ENCODE data around the gene CLDN24.

The CLDN24 gene

DNA sequence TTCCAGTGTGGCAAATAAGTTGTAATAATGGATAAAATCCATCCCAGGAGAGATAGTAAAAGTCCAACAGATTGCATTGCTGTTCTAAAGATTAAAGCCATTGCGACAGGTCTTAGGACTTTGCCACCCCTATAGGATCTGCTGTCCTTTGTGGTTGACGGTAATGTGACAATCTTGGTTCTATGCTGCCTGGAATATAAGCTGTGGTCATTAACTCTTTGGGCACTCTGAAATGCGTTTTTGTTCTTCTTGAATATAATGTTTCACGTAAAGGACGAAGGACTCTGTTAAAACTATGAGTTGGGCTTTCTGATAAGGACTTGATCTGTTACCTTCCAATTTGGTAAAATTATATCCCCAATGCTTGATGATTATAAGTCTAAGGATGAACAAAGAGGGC is at the start of gene CLDN24:
Gene CLDN24 (minus strand): TSS at position 101 of the 400 bp plus-strand sequence. CDS start 0 bp downstream, at position 101.
- DNase-seq: no peak

DNA sequence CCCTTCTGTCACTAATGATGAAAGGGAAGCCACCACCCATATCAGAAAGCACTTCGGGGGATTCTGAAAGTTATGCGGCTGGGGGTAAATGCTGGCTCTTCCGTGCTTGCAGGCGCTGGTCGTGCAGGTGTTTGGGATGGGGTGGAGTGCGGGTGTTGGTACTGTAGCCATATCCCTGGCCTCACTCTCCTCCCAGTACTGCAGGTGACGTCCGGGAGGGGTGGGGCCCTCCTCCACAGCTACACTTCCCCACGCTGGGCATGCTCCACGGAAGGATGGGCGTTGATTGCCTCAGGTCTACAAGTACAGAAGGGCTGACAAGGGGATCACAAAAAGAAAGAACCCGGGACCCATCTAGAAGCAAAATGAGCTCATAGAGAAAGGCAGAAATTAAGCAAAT is 48.6 kb upstream of the CLDN24 start:
- no peak for DNase-seq

DNA sequence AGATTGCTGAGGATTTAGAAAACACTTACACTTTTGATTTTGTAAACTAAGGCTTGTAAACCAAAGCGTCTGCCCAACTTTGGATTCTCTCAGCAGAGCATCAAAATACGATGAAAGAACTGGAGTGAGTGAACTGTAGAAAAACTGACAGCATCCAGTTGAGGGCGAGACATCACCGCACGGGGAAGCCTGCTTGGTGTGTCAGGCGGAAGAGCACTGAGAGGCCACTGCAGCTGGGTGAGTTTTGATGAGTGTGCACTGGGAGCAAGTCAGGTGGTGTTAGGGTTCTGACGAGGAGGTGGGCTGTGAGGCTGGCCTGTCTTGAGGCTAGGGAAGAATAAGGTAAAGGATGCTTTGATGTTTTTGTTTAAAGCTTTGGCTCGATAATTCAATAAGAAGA is 46.8 kb upstream of the CLDN24 start:
- no peak for DNase-seq

DNA sequence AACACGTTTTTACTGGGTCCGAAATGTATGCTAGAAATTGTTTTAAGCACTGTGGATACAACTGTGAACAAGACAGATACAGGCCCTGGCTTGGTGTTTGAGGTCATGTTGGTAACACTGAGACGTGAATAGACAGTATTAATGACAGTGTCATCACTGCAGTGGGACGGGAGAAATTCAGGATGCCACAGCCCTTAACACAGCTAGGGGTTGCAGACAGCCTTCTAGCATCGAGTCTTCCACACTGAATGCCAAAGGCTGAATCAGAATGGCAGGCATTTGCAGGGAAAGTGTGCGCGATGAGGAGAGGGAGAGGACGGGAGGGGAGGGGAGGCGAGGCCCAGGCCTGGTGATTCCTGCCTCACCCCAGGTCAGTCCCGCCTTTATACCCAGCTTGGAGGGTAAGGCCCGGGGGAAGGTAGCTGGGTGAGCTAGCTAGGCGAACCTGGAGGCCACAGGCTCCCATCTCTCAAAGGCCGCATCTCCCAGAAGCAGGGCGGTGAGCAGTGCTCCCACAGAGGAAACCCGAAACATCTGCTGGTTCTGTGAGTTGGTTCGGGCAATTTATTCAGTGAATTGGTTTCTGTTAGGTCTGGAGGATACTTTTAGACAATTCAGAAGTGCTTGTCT is 44.1 kb upstream of the CLDN24 start:
- DNase-seq: no peak

DNA sequence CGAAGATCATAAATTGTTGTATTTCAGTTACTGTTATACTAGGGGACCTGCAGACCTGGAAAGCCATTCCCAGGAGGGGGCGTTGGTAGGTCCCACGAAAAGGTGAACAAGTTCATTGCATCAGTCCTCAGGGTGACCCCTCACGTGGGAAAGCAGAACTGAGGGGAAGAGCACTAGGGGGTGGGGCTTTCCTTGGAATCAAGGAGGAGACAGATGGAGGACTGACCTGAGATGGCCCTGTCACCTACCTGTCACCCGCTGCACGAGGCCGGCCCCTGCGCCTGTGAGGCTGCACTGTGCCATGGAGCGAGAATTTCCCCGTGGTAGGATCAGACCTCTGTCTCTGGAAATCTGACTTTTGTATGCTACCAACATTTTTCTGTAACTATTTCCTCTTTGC is 41.8 kb upstream of the CLDN24 start:
- no peak for DNase-seq

DNA sequence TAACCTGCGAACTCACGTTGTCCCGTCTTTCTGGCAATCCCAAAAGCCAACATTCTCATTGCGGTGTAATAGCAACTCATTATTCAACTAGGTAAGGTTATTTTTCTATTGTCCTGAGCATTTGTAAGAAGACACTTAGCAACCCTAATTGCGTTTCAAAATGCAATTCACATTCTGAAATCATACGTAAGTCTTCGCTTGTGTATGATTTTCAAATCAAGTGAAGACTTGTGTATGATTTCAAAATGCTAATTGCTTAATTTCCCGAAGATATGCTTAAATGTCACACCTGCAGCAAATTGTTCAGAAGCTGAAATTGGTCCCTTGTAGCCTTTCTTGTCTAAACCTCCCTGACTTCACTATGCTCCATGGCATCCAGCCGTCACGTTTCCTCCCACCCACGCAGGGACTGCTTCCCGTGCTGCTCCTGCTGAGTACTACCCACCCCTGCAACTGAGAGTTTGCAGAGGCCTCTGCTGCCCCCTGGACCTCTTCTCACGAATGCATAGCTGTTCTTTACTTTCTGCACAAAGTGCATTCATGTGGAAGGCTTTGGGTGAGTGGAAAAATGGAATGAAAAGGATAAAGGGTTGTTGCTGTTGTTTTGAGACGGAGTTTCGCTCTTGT is 40.8 kb upstream of the CLDN24 start:
- no peak for DNase-seq

DNA sequence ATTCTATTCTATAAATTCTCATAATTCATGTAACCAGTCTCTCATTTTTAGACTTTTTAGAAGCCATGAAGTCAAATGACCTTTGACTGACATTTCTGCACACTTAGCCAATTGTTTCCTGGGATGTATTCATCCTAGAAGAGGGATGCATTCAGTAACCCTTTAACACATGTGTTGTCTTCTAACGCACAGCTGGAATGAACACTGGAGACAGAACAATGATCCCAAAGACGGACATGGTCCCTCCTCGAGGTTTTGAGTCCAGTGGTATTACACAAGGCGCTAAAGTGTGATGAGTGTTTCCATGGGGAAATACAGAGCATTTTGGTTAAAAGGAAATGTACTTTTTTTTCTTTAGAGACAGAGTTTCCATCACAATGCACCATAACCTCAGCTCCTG is 39.8 kb upstream of the CLDN24 start:
- no peak for DNase-seq

DNA sequence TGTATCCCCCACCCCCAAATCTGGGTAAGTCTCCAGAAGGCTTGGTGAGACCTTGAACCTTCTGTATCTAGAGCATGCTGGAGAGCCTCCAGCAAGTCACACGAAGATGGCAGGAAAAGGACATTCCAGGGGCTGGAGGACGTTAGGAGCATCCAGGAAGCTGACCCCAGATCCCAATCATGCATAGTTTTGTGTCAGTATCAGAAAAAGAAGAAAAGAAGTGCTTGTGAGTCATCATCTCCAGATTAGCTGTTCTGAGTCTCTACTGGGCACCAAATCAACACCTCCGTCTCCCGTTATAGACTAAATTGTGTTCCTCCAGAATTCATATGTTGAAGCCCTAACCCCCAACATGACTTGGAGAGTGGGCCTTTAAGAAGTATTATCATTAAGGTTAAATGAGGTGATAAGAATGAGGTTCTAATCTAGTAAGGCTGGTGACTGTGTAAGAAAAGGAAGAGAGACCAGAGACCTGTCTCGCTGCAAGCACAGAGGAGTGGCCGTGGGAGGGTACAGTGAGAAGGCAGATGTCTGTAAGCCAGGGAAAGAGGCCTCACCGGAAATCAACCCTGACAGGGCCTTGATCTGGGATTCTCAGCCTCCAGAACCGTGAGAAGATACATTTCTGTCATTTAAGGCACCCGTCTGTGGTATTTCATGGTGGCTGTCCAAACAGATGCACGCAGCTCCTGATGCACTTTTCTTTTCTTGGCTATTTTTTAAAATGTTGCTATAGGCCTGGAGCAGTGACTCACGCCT is 38.1 kb upstream of the CLDN24 start:
- DNase-seq: no peak

DNA sequence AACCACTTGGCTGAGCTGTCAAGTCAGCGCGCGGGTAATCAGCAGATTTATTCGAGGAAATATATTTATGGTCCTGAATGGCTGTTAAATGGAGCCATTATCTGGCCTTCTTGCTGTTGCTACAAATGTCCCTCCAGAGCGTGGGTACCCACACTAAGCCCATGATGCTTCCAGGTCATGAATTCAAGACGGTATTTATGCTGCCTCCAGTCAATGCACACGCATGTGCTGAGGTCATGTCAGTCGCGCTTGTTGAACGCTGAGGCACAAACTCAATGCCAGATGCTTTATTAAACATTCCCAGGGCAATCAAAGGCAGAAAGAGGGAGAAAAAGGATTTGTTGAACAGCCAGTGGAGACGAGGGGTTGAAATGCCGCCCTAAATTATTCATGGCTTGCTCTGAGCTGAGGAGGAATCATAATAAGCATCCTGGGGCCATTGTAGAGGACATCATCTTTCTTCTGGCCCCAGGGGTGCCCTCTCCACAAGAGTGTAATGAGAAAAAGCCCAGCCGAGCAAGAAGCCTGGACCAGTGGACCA is 36.1 kb upstream of the CLDN24 start:
- DNase-seq: no peak

DNA sequence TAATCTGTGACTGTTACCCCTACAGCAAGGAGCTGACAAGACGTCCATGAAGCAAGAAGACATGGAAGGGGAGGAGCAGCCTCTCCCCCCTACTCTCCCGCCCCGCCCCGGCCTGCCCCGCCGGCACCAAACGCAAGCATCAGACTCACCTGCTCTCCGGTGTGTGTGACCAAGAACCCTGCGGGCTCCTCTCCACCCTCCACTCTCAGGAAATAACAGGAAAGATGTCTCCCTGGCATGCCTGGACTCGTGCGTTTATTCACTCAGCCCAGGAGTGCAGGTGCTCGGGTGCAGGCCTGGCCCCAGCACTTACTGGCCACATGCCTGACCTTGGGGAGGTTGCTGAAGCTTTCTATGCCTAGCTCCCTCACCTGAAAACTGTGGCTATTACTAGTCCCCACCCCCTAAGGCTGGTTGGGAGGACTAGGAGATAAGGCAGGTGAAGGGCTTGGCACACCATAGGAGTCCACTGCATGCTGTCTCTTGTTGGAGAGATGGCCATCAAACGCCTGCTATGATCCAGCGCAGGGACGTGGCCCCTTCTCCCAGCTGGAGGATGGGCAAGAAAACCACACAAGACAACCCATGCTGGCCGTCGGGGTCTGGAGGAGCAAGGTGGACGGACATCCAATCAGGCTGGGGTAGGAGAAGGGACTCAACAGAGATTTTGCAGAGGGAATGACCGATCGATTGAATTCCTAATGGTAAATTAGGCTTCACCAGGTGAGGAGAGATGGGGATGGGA is 34.9 kb upstream of the CLDN24 start:
- DNase-seq: no peak

DNA sequence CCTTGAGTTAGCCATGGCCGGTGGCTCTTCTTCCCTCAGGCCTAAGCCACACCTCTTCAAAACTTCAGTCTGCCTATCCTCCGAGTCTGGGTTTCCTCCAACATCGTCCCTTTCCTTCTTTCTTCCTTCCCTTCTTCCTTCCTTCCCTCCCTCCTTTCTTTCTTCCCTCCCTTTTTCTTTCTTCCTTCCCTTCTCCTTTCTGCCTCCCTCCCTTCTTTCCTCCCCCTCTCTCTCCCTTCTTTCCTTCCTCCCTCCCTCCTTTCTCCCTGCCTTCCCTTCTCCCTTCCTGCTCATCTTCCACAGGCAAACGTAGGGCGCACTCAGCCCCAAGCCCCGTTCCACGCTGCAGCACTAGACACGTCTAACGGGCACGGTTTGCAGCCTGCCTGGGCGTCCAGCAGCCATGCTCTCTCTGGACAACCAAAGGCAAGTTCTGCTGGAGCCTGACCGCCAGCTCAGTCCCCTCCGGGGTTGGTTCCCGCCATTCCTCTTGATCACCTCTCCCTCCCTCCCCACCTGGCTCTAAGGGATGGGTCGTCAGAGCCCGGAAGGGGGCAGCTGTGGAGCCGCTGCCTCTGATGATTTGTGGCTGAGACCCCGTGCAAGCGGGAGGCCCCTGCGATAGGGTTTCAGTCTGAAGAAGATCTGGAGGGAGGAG is 34.1 kb upstream of the CLDN24 start:
- no peak for DNase-seq

DNA sequence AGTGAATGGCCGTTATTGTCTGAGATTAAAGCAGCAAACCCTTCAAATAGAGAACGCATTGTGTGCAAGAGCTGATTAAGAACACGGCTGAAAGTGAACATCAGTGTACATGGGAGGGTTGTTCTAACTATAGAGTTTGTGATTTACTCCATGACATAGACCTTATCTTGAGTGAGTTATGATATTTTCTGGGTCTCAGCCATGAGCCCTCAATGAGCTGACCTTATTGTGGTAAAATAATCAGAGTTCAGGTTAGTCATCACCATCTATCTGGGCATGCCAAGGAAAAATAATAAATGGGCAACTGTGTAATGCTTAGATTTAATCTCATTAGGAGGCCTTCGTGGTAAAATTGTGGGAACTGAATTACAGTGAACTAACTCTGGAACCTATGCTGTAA is 33.2 kb upstream of the CLDN24 start:
- DNase-seq: no peak

DNA sequence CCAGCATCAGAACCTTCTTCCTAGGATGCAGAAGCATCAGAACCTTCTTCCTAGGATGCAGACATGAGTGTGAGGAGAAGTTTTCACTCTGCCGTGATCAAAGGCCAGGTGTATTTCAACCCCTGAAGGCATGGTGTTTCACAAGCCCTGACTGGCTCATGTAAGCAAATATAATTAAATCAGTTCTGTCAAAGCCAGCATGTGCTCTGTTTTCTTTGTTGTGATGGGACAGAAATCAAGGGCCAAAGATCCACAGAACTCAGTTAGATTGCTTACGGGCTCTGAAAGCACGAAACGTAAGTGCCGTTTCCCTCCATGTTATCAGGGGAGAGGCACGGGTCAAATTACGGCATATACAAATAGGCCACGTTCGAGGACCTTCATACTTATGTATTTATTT is 32.0 kb upstream of the CLDN24 start:
- no peak for DNase-seq

DNA sequence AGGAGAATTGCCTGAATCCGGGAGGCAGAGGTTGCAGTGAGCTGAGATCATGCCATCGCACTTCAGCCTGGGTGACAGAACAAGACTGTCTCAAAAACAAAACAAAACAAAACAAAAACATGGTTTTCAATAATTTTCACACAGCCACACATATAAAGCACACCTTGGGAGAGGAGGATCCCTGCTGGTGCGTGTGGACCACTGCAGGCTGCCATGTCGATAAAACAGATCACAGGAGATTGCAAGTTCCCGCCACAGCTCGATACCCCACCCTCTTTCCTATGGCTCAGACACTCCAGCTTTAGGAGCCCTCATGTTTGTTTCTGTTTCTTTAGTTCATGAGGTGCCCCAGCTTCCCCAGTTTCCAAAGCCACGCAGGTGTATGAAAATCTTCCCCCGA is 31.3 kb upstream of the CLDN24 start:
- no peak for DNase-seq

DNA sequence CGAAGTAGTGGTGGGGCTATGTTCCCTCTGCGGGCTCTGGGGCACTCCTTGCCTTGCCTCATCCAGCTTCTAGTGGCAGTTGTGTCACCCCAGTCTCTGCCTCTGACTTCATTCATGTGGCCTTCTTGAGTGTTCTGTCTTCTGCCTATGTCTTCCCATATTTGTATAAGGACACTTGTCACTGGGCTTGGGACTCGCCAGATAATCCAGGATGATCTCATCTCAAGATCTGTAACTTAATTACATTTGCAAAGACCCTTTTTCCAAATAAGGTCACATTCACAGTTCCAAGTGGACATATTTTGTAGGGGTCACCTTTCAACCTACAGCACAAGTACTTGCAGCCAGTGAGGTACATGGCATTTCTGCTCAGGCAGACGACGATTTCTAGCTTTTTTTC is 30.3 kb upstream of the CLDN24 start:
- DNase-seq: no peak

DNA sequence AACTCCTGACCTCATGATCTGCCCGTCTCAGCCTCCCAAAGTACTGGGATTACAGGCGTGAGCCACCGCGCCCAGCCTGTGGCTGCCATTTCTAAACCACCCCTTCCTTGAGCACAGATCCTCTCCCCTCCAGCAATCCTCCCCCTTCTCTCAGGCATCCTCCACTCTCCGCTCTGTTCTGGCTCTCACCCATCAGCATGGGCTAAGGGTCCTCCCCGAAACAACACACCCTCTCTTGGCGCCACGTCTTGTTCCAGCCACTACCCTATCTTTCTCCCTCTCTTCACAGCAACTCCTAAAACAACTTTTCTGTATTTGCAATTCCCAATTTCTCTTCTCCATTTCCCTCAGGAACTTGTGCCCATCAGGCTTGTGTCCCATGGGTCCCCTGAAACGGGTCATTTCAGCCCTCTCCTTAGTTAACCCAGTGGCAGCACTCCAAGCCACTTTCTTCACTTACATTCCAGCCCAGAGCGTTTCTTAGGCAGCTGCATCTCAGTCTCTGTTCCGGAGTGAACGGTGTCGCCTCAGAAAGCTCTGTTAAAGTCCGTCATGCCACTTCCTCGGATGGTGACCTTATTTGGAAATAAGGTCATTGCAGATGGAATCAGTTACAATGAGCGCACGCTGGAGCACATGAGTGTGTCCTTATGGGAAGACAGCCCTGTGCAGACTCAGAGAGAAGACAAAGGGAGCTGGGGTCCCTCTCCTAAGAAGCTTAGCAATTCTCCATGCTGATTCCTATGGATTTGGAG is 28.3 kb upstream of the CLDN24 start:
- DNase-seq: no peak

DNA sequence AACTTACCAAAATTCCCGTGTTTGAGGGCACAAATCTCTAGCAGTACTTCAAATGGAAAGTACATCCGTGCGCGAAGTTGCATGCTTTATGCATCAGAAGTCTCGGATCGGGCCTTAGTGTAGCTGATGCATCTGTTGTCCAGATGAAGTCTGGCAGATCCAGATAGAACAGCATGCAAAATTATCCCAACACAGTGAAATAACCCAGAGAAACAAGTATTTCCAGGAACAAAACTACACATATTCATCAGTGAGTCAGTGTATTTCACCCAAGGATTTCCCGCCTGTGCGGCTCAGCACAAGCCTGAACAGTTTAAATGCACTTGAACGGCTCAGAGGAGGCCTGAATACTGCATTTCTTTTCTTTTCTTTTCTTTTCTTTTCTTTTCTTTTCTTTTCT is 27.4 kb upstream of the CLDN24 start:
- no peak for DNase-seq

DNA sequence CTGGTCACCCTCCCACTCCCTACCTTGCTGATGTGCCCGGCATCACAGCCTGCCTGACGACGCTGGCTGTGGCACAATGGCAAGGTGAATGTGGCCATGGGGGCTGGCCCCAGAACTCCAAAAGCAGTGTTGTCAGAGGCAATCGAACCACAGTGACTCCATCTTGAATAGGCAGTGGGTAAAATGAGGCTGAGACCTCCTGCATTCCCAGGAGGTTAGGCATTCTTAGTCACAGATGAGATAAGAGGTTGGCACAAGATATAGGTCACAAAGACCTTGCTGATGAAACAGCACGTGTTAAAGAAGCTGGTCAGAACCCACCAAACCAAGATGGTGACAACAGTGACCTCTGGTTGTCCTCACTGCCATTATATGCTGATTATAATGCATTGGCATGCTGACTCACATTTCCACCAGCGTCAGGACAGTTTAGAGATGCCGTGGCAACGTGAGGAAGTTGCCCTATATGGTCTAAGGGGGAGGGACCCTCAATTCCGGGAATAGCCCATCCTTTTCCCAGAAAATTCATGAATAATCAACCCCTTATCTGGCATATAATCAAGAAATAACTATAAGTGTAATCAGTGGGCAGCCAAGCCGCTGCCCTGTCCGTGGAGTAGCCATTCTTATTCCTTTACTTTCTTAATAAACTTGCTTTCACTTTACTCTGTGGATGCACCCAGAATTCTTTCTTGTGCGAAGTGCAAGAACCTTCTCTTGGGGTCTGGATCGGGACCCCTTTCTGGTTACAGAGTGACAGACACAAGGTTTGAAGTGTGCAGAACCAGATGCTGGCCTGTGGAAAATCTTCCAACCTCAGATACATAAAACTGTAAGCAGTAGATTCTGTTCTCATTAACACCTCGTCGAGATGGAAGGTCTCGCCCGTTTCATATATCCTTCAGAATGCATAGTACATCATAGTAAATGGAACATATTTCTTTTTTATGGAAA is 26.8 kb upstream of the CLDN24 start:
- no peak for DNase-seq

DNA sequence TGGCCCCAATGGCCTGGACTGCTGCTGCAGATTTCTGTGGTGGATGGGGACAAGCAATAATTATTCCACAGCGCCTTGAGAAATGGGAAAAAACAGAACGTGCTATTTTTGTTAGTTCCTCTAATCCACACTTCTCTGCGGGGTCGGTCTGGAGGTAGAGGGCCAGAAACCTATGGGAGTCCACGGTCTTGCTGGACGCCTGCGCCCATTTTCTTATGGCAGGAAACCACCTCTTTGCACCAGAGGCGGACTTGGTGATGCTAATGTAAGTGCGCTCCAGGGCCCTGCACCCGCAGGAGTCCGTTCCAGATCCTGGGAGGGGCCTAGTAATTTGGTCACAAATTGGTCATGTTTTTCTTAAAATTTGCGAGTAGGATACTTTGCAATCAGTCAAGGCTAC is 25.9 kb upstream of the CLDN24 start:
- DNase-seq: no peak

DNA sequence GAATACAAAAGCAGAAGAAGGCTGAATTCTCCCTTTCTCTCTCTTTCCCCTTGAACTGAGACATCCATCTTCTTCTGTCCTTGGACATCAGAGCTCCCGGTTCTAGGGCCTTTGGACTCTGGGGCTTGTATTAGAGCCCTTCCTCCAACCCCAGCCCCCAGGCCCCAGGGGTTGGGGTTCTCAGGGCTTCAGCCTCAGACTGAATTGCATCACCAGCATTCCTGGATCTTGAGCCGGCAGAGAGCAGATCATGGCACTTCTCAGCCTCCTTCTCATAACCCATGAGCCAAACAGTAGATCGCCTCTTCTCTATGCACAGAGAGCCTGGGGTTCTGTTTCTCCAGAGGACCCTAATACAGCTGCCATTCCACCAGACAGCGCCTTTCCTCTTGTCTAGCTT is 25.3 kb upstream of the CLDN24 start:
- no peak for DNase-seq

DNA sequence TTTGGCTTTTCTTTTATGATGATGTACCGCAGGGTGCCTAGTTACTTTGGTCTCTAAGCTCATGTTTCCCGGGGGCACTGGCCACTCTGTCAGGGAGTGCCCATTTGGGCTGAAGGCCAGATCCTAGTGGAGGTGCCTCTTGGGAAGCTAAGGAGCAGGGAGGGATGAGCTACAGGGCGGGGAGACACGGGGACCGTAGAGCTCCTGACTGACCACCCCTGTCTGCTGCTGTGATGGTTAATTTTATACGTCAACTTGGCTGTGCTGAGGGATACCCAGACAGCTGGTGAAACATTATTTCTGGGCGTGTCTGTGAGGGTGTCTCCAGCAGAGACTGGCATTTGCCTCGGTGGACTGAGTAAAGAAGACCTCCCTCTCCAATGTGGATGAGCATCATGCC is 24.9 kb upstream of the CLDN24 start:
- DNase-seq: no peak

Measured in NCI-H187 treated with DMSO at 0.1 percent for 48 hours (cell line).